GM12878 (cell line): ENCODE results near the gene ATXN7L3B. TPM values are rescaled to one million over a fixed set of nuclear protein-coding genes. Genes with fewer than 3 reads are reported as not detected.
A peak's percentile ranks its signal among the peaks of the same experiment; 100 is the strongest.

ENCODE experiments used
- ATAC-seq: fragments of 200-7000 bp; cut with Tn5 transposase; 3 replicates; pipeline ENCODE4 v1.9.1; 2020; ENCODE audit warnings: mild to moderate bottlenecking, moderate library complexity
- BruUV-seq: library from RNA; stranded (reverse); fragments of 400-500 nt; replicated peaks from 2 replicates; lab custom pipeline; 2021; lab: Mats Ljungman, UMichigan
- CTCF ChIA-PET: fragments of 300-600 bp; sonication (Branson Sonifier 250); formaldehyde crosslinking; extraction: SDS; loops from one replicate; lab custom pipeline; 2021; ENCODE audit warnings: inconsistent platforms; lab: Yijun Ruan, JAX
- POLR2A ChIA-PET: fragments of 350-600 bp; formaldehyde crosslinking; extraction: SDS; loops from one replicate; lab custom pipeline; 2021; ENCODE audit warnings: inconsistent platforms; lab: Charles Lee
- RAD21 ChIA-PET: fragments of 300-600 bp; sonication (Branson Sonifier 250); formaldehyde crosslinking; loops from one replicate; lab custom pipeline; 2023; ENCODE audit warnings: antibody characterized with exemption; ENCODE audit not compliant: unreplicated experiment; lab: Charles Lee
- SMC1A ChIA-PET: fragments of 300-600 bp; sonication (Branson Sonifier 250); formaldehyde crosslinking; loops from one replicate; lab custom pipeline; 2023; ENCODE audit not compliant: unreplicated experiment, uncharacterized antibody; lab: Charles Lee
- DNase-seq: peaks from one replicate; pipeline ENCODE4 v3.0.0-alpha.2; 2011; ENCODE audit warnings: low read depth, low spot score
- FAIRE-seq: peaks from 3 replicates; lab custom pipeline; 2011; peaks lifted over from hg19 to GRCh38; lab: Jason Lieb, UNC
- H2AFZ ChIP-seq: 2 replicates; pipeline ENCODE4 v1.6.0; 2011; ENCODE audit warnings: low read depth, low read length, control low read depth; ENCODE audit not compliant: control insufficient read depth
- H3K27ac ChIP-seq: 2 replicates; pipeline ENCODE4 v1.5.1; 2011; ENCODE audit warnings: control low read depth; ENCODE audit not compliant: control insufficient read depth, insufficient read depth
- H3K27me3 ChIP-seq, 2 experiments: replicated peaks in 1 of 2; 2 replicates each; pipeline versions ENCODE4 v1.6.0 to v1.6.1; 2011; ENCODE audit warnings: low read length in 1 of 2; ENCODE audit not compliant: control insufficient read depth in 2 of 2, insufficient read depth in 2 of 2
- H3K36me3 ChIP-seq, 2 experiments: 2 replicates each; pipeline ENCODE4 v1.5.1; 2011; ENCODE audit warnings: low read length in 1 of 2; ENCODE audit not compliant: control insufficient read depth in 2 of 2, insufficient read depth in 2 of 2
- H3K4me1 ChIP-seq: 2 replicates; pipeline ENCODE4 v1.6.1; 2011; ENCODE audit warnings: mild to moderate bottlenecking, low read length, moderate library complexity, mixed read lengths; ENCODE audit not compliant: control insufficient read depth, insufficient read depth
- H3K4me2 ChIP-seq: 2 replicates; pipeline ENCODE4 v1.6.0; 2011; ENCODE audit warnings: control low read depth; ENCODE audit not compliant: control insufficient read depth, insufficient read depth
- H3K4me3 ChIP-seq: fragments of 200-600 bp; sonication (generic); 2 replicates; pipeline ENCODE4 v1.5.1; 2016
- H3K79me2 ChIP-seq: 2 replicates; pipeline ENCODE4 v1.6.0; 2011; ENCODE audit warnings: low read length; ENCODE audit not compliant: control insufficient read depth, insufficient read depth
- H3K9ac ChIP-seq: 2 replicates; pipeline ENCODE4 v1.8.0; 2011; ENCODE audit warnings: low read length, control low read depth, mixed read lengths; ENCODE audit not compliant: control insufficient read depth, insufficient read depth
- H3K9me3 ChIP-seq: replicated peaks from 3 replicates; pipeline ENCODE4 v1.5.1; 2011; ENCODE audit warnings: mild to moderate bottlenecking, low read length; ENCODE audit not compliant: control insufficient read depth, insufficient read depth
- H4K20me1 ChIP-seq: 2 replicates; pipeline ENCODE4 v1.6.0; 2011; ENCODE audit not compliant: control insufficient read depth, insufficient read depth
- ATF7 ChIP-seq: fragments of 450-650 bp; IDR thresholded peaks from 2 replicates; pipeline ENCODE4 v1.6.1; 2016; ENCODE audit warnings: low read depth, mild to moderate bottlenecking
- BHLHE40 ChIP-seq, 2 experiments: fragments of 450-650 bp in 1 of 2; IDR thresholded peaks; 2 replicates each; pipeline ENCODE4 v1.6.1; 2011 to 2017; ENCODE audit warnings: low read depth in 2 of 2, borderline replicate concordance in 1 of 2, improper control_type of control experiment in 1 of 2, low read length in 1 of 2, mild to moderate bottlenecking in 1 of 2
- CREB1 ChIP-seq: IDR thresholded peaks from 2 replicates; pipeline ENCODE4 v1.6.1; 2012; ENCODE audit warnings: low read depth, mild to moderate bottlenecking, inconsistent platforms
- EP300 ChIP-seq, 2 experiments: fragments of 150-350 bp in 1 of 2; IDR thresholded peaks; 2 replicates each; pipeline ENCODE4 v1.6.1; 2011 to 2012; ENCODE audit warnings: low read depth in 2 of 2, low read length in 2 of 2, borderline replicate concordance in 1 of 2, improper control_type of control experiment in 1 of 2, inconsistent platforms in 1 of 2; ENCODE audit not compliant: control insufficient read depth in 1 of 2
- FOXK2 ChIP-seq: fragments of 450-650 bp; IDR thresholded peaks from 2 replicates; pipeline ENCODE4 v1.6.1; 2017; ENCODE audit warnings: mild to moderate bottlenecking, moderate library complexity
- IKZF2 ChIP-seq, 2 experiments: fragments of 450-650 bp; IDR thresholded peaks; 2 replicates each; pipeline ENCODE4 v1.6.1; 2017; ENCODE audit warnings: mild to moderate bottlenecking in 2 of 2, moderate library complexity in 2 of 2
- JUND ChIP-seq: IDR thresholded peaks from 2 replicates; pipeline ENCODE4 v1.6.1; 2012; ENCODE audit warnings: low read depth, mild to moderate bottlenecking, low read length, improper control_type of control experiment, moderate library complexity
- KAT2A ChIP-seq: conservative IDR thresholded peaks from 2 replicates; pipeline ENCODE4 v1.6.1; 2011; ENCODE audit warnings: low read depth, low read length; ENCODE audit not compliant: control insufficient read depth
- LARP7 ChIP-seq: fragments of 450-650 bp; IDR thresholded peaks from 2 replicates; pipeline ENCODE4 v1.6.1; 2017; ENCODE audit warnings: mild to moderate bottlenecking
- MEF2A ChIP-seq: IDR thresholded peaks from 2 replicates; pipeline ENCODE4 v1.6.1; 2011; ENCODE audit warnings: low read depth, mild to moderate bottlenecking, low read length, moderate library complexity; ENCODE audit not compliant: insufficient read depth
- PBX3 ChIP-seq: IDR thresholded peaks from 2 replicates; pipeline ENCODE4 v1.6.1; 2011; ENCODE audit warnings: mild to moderate bottlenecking, low read depth, low read length, moderate library complexity; ENCODE audit not compliant: insufficient replicate concordance
- RCOR1 ChIP-seq: conservative IDR thresholded peaks from 2 replicates; pipeline ENCODE4 v1.6.1; 2012; ENCODE audit warnings: low read depth, low read length, improper control_type of control experiment
- SIX5 ChIP-seq: IDR thresholded peaks from 2 replicates; pipeline ENCODE4 v1.6.1; 2011; ENCODE audit warnings: mild to moderate bottlenecking, low read depth, low read length, moderate library complexity; ENCODE audit not compliant: severe bottlenecking
- SMARCA5 ChIP-seq: fragments of 450-650 bp; IDR thresholded peaks from 2 replicates; pipeline ENCODE4 v1.6.1; 2017; ENCODE audit warnings: mild to moderate bottlenecking
- SP1 ChIP-seq: IDR thresholded peaks from one replicate; pipeline ENCODE4 v1.6.1; 2011; ENCODE audit warnings: low read depth, low read length
- SPI1 ChIP-seq: IDR thresholded peaks from 2 replicates; pipeline ENCODE4 v1.6.1; 2011; ENCODE audit warnings: low read depth, mild to moderate bottlenecking, low read length, moderate library complexity, borderline replicate concordance; ENCODE audit not compliant: insufficient read depth
- SREBF1 ChIP-seq: IDR thresholded peaks from 2 replicates; pipeline ENCODE4 v1.6.1; 2012; ENCODE audit warnings: mild to moderate bottlenecking, low read length
- SUZ12 ChIP-seq: fragments of 200-600 bp; sonication (generic); IDR thresholded peaks from one replicate; pipeline ENCODE4 v1.6.1; 2018; ENCODE audit warnings: antibody characterized with exemption, mild to moderate bottlenecking; ENCODE audit not compliant: unreplicated experiment
- TAF1 ChIP-seq: IDR thresholded peaks from 2 replicates; pipeline ENCODE4 v1.6.1; 2011; ENCODE audit warnings: mild to moderate bottlenecking, low read depth, low read length, borderline replicate concordance
- ZNF274 ChIP-seq: IDR thresholded peaks from one replicate; pipeline ENCODE4 v1.8.0; 2011; ENCODE audit not compliant: insufficient read length, insufficient read depth
- ZSCAN29 ChIP-seq: fragments of 450-650 bp; IDR thresholded peaks from 2 replicates; pipeline ENCODE4 v1.6.1; 2017; ENCODE audit warnings: mild to moderate bottlenecking, moderate library complexity
- WGBS: methylation state at CpG from one replicate; pipeline ENCODE4 v1.1.6; 2016; ENCODE audit warnings: low lambda C conversion rate; ENCODE audit not compliant: insufficient replicate concordance, insufficient coverage; ENCODE audit errors: missing lambda C conversion rate; 5-methylcytosine and 5-hydroxymethylcytosine counted together
- in situ Hi-C: fragments of 300-500 bp; cut with MboI; formaldehyde crosslinking; loops from 9 replicates; pipeline ENCODE4 v1.14.3; 2018; ENCODE audit warnings: mixed read lengths
- intact Hi-C: fragments of 100-400 bp; cut with micrococcal nuclease; formaldehyde crosslinking; loops from one replicate; pipeline ENCODE4 v1.14.2; 2022; ENCODE audit not compliant: unreplicated experiment
- polyA plus RNA-seq, 11 experiments: library from polyadenylated mRNA; depleted of rRNA in 4 of 11; unstranded in 6 of 11; stranded (reverse) in 5 of 11; fragments of >200 nt; fragmentation: Nextera tagmentation in 4 of 11; fragmentation: Illumina TruSeq in 1 of 11; extraction: Ambion mirVana in 4 of 11; extraction: Trizol in 1 of 11; gene quantifications; 1 replicate in 1 of 11; 2 replicates in 10 of 11; pipeline versions ENCODE4 v1.2.1 to v1.2.3, GENCODE V29; 2011 to 2016; ENCODE audit warnings: inconsistent platforms in 2 of 11, missing spikeins in 2 of 11, low read depth in 1 of 11
- total RNA-seq, 4 experiments: library from RNA; depleted of rRNA in 3 of 4; stranded (reverse); fragments of >200 nt in 3 of 4; fragmentation: Illumina TruSeq in 1 of 4; extraction: Trizol in 1 of 4; gene quantifications; 2 replicates each; pipeline versions ENCODE4 v1.2.1 to v1.2.3, GENCODE V29; 2013 to 2021
- TF ChIP-seq, protein P1 (sequence below): fragments of 150-350 bp; IDR thresholded peaks from 2 replicates; pipeline ENCODE4 v1.6.1; 2016; ENCODE audit warnings: low read depth, low read length

The ATXN7L3B gene
- total and polyA plus RNA-seq, 10 of the 15 experiments (the other 5 are each of a cell fraction or from before 2014, with no cell fraction given) = 6.3 to 36.1 (median 21.7) TPM

DNA sequence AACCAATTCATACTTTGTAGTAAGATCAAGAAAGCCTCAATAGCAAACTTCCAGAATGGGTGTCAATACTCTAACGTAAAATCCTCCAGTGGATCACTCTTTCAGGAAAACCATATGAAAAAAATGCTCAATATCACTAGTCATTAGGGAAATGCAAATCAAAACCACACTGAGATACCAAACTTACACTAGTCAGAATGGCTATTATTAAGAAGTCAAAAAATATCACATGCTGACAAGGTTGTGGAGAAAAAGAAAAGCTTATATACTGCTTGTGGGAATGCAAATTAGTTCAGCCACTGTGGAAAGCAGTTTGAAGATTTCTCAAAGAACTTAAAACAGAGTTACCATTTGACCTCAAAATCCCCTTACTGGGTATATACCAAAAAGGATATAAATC, 49.5 kb upstream of the ATXN7L3B start:
- intact Hi-C loops = no loop called here
- Histone ChIP-seq H3K4me3 (no peak overlapping the region), H3K9me3 (no peaks in the 10 kb centered on the region), H4K20me1 (no peaks in the 10 kb centered on the region), H3K79me2 (no peaks in the 10 kb centered on the region), H3K4me1 (0 out of 2 replicates have a peak, but pooled peaks cover 2% of the 10 kb centered on the region), H3K27me3 (no peaks in the 10 kb centered on the region), H3K27ac (no peak overlapping the region), H3K36me3 (no peaks in the 10 kb centered on the region), H2AFZ (no peak overlapping the region), H3K9ac (no peak overlapping the region), H3K4me2 (no peak overlapping the region)
- DNase-seq (peak; percentile 35), ATAC-seq (peak; percentile 50), FAIRE-seq (no peak)
- no TSS peak for BruUV-seq
- in situ Hi-C loops = no loop called here
- POLR2A ChIA-PET = interaction anchor here (1.5 kb wide), 1 partner anchor 51 kb away, joined by 3 read pairs; no protein-coding TSS in a partner anchor
- SMC1A ChIA-PET = no interaction called here
- 60% methylated on average over 1 of the region's 1 CpG for WGBS
- CTCF ChIA-PET = interaction anchor here (1.5 kb wide), 1 partner anchor 49 kb away, joined by 4 read pairs; no protein-coding TSS in a partner anchor
- RAD21 ChIA-PET = no interaction called here
- TF ChIP-seq KAT2A (no peak), SMARCA5 (no peak), SREBF1 (no peak), TAF1 (no peak), ATF7 (peak; percentile 55; the same call in 1 of the 2 replicates), BHLHE40 (IDR thresholded peaks at IDR 0.05; ENCODE audit: borderline replicate concordance in 1 of 2, low read depth in 2 of 2, low read length in 1 of 2) (peak in 1 of 2 experiments; percentile 40; a peak in 1 of 4 replicates), EP300 (IDR thresholded peaks at IDR 0.05; ENCODE audit: borderline replicate concordance in 1 of 2, control insufficient read depth in 1 of 2, low read depth in 2 of 2, low read length in 2 of 2) (peak in 1 of 2 experiments; percentile 22; a peak in 1 of 4 replicates), MEF2A (no peak), SUZ12 (no peak), IKZF2 (IDR thresholded peaks at IDR 0.05) (peak; percentile 78; a peak in 3 of 4 replicates), FOXK2 (no peak), SIX5 (no peak), ZNF274 (no peak), JUND (no peak), PBX3 (no peak), RCOR1 (no peak), CREB1 (no peak), SP1 (no peak), ZSCAN29 (no peak), SPI1 (no peak), LARP7 (no peak)
- TF ChIP-seq, protein P1, sequence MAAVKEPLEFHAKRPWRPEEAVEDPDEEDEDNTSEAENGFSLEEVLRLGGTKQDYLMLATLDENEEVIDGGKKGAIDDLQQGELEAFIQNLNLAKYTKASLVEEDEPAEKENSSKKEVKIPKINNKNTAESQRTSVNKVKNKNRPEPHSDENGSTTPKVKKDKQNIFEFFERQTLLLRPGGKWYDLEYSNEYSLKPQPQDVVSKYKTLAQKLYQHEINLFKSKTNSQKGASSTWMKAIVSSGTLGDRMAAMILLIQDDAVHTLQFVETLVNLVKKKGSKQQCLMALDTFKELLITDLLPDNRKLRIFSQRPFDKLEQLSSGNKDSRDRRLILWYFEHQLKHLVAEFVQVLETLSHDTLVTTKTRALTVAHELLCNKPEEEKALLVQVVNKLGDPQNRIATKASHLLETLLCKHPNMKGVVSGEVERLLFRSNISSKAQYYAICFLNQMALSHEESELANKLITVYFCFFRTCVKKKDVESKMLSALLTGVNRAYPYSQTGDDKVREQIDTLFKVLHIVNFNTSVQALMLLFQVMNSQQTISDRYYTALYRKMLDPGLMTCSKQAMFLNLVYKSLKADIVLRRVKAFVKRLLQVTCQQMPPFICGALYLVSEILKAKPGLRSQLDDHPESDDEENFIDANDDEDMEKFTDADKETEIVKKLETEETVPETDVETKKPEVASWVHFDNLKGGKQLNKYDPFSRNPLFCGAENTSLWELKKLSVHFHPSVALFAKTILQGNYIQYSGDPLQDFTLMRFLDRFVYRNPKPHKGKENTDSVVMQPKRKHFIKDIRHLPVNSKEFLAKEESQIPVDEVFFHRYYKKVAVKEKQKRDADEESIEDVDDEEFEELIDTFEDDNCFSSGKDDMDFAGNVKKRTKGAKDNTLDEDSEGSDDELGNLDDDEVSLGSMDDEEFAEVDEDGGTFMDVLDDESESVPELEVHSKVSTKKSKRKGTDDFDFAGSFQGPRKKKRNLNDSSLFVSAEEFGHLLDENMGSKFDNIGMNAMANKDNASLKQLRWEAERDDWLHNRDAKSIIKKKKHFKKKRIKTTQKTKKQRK = no peak
